ENCODE results near the gene USP4. TPM values are rescaled to one million over a fixed set of nuclear protein-coding genes. Genes with fewer than 3 reads are reported as not detected.
"Not testable (repeated sequence)": the region's sequence is repeated elsewhere in the genome, so short reads cannot be mapped to it uniquely, and the experiment has no call there.

The USP4 gene, protein sequence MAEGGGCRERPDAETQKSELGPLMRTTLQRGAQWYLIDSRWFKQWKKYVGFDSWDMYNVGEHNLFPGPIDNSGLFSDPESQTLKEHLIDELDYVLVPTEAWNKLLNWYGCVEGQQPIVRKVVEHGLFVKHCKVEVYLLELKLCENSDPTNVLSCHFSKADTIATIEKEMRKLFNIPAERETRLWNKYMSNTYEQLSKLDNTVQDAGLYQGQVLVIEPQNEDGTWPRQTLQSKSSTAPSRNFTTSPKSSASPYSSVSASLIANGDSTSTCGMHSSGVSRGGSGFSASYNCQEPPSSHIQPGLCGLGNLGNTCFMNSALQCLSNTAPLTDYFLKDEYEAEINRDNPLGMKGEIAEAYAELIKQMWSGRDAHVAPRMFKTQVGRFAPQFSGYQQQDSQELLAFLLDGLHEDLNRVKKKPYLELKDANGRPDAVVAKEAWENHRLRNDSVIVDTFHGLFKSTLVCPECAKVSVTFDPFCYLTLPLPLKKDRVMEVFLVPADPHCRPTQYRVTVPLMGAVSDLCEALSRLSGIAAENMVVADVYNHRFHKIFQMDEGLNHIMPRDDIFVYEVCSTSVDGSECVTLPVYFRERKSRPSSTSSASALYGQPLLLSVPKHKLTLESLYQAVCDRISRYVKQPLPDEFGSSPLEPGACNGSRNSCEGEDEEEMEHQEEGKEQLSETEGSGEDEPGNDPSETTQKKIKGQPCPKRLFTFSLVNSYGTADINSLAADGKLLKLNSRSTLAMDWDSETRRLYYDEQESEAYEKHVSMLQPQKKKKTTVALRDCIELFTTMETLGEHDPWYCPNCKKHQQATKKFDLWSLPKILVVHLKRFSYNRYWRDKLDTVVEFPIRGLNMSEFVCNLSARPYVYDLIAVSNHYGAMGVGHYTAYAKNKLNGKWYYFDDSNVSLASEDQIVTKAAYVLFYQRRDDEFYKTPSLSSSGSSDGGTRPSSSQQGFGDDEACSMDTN
- total RNA-seq: 17.7 and 23.2 TPM in 2 replicates

- DNase-seq (ENCODE audit: low read depth in 2 of 2): peak; percentile 91 to 95
Measured at GRCh38 chr3:49339941-49340800, at the start of gene USP4. TSS of gene USP4 (minus strand) at chr3:49340053. CDS start at chr3:49340024, 29 bp downstream.

DNA sequence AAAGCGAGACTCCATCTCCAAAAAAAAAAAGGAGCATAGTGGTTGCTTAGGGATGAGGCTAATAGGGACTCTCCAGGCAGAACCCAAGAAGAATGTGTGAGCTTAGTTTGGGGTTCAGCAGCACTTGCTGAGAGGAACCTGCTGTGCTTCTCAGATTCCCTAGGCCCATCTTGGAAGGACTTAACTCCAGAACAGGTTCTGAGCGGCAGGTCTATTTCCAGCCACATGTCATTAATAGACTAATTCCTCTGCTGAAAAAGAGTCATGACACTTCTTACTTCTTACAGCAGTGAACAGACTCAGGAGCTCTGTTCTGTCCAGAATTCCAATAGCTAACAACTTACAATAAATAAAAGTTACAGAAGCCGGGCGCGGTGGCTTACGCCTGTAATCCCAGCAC lies 49.4 kb upstream of the USP4 start:
- DNase-seq (ENCODE audit: low read depth in 2 of 2): no peak

DNA sequence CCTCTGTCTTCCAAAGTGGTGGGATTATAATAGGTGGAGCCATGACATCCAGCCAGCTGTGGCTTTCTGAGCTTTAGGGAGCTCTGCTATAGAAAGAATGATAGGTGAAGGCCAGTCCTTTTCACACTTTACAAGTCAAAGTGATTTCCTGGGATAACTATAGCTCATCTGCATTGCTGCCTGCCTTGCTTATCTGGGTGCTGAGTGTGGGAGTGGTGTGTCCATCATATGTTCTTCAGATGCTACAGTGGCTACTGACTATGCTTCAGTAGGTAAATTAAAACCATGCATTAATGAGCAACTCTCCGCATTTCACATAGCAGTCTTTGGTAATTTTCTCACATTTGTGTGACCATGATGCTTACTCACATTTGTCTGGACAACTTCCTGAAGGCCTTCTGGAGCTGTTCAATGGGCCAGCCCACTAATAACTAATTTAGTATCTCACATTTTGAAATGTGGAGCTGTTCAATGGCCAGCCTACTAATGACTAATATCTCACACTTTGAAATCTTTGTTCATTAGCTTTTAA lies 48.5 kb upstream of the USP4 start:
- DNase-seq (ENCODE audit: low read depth in 2 of 2): peak in 1 of 2 donors; percentile 32

- DNase-seq (ENCODE audit: low read depth in 2 of 2): no peak
Measured at GRCh38 chr3:49387721-49388120, 47.9 kb upstream of the USP4 start.

- no peak for DNase-seq (ENCODE audit: low read depth in 2 of 2)
Measured at GRCh38 chr3:49386056-49386756, 46.4 kb upstream of the USP4 start.

DNA sequence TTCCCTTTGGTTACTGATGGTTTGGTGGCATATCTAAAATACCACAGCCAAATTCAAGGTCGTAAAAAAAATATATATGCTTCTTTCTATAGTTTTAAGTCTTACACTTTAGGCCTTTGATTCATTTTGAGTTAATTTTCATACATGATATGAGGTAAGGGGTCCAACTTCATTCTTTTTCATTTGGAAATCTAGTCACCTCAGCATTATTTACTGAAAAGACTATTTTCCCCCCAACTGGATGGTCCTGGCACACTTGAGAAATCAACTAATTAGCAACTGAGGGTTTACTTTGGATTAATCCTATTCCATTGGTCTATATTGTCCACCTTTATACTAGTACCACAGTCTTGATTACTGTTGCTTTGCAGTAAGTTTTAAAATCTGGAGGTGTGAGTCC lies 45.8 kb upstream of the USP4 start:
- DNase-seq (ENCODE audit: low read depth in 2 of 2): no peak

GRCh38 chr3:49383387-49383786 lies 43.5 kb upstream of the USP4 start:
- DNase-seq (ENCODE audit: low read depth in 2 of 2): no peak

GRCh38 chr3:49378249-49378895 lies 38.5 kb upstream of the USP4 start:
- no peak for DNase-seq (ENCODE audit: low read depth in 2 of 2)

DNA sequence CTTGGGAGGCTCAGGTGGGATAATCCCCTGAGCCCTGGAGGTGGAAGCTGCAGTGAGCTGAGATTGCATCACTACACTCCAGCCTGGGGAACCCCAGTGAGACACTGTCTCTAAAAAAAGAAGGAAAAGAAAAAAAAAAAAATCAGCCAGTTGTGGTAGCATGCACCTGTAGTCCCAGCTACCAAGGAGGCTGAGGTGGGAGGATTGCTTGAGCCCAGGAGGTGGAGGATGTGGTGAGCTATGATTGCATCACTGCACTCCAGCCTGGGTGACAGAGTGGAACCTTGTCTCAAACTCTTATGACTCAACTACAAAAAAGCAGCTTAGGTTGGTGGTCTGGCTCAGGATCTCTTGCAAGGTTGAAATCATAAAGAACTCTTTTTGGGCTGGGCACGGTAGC lies 37.6 kb upstream of the USP4 start:
- peak in 1 of 2 donors; percentile 19 for DNase-seq (ENCODE audit: low read depth in 2 of 2)

GRCh38 chr3:49371946-49372345 lies 32.1 kb upstream of the USP4 start:
- no peak for DNase-seq (ENCODE audit: low read depth in 2 of 2)

DNA sequence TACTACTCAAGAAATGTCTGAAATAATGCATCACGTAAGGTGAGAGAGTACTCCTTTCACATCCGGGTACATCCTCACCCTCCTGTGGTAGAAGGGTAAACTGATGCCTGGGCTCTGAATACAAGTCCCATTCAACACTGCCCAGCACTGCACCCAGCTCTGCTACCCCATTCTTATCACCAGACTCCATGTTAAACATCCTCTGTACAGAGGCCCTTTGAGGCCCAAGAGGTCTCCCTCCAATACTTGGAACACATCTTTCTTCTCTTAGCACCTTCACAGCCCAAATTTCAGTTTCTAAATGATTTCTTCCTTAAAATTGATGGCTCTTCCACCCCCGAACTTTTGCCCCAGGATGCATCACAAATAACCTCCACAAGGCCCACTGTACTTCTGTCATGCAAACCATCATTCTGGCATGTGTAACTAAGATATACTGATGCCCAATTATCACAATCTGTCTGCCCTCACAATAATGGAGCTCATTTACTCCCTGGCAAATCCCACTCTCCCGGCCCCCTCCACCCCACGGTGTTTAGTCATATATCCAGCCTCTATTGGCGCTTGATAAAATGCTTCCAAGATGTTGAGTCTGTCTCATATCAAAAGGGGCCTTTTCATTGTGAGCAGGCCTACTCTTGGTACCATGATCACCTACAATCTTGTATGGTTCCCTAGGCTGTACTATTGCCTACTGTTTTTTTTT lies 30.9 kb upstream of the USP4 start:
- no peak for DNase-seq (ENCODE audit: low read depth in 2 of 2)

DNA sequence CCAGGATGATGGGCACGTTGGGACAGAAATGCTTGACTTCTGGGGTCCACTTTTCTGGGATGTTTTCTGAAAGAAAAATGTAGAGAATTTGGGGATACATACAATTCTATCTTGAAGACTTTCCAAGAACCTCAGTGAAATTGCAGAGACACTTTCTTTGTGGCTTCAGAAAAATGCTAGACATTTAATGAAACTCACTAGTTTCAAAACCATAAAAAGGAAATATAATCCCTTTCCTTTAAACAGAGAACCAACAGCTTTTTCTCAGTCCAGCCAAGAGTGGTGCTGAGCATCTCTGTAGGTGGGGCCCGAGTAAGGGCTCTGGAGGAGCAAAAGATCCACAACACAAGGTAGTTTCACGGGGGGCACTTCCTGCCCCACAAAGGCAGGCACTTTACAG lies 22.7 kb upstream of the USP4 start:
- no peak for DNase-seq (ENCODE audit: low read depth in 2 of 2)

- DNase-seq (ENCODE audit: low read depth in 2 of 2): peak; percentile 42 to 56
Measured at GRCh38 chr3:49359623-49360022, 19.8 kb upstream of the USP4 start.

DNA sequence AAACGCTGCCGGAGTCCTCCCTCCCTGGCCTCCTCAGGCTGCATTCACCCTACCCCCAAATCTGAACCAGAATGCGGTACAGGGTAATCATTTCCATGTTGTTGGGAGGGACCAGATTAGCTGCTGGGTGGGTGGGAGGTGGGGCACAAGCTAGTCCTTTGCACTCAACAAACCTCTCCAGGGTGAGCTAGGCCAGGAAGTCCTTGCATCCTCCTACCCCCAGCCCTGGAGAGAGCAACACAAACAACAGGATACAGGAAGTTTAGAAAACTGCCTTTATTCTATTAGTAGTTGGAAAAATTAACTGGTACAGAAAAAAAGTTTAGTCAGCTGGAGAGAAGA lies 19.0 kb upstream of the USP4 start:
- peak; percentile 82 to 86 for DNase-seq (ENCODE audit: low read depth in 2 of 2)

DNA sequence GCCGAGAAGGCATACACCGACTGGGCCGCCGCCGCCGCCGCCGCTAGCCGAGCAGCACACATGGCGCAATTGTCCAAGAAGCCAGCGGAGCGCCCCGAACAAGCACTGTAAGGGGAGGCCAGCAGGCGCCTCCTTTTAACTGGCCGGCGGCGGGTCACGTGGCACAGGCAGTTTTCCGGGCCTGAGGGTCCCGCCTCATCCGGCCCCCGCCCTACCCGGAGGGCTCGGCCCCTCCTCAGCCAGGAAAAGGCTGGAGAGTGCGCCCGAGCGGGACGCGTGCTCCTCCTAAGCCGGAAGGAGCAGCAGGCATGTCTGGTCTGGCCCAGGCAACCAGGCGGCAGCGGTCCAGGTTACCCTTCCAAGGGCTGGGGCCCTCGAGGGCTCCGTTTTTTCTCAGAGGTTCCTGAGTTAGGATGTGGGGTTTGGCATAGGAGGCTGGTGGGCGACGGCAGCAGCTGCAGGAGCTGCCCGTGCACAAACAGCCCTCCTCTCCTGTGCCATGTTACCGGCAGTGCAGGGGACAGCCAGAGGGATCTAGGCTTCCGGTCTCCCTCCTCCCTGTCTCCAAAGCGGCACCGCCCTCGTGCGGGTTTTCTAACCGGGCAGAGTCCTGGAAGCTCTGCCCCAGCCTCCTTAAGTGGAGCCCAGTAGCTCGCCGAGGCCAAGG lies 18.5 kb upstream of the USP4 start, which contains the start of gene GPX1:
Gene GPX1 (minus strand): TSS at position 137 of the 667 bp plus-strand sequence. CDS start 75 bp downstream, at position 62.
- DNase-seq (ENCODE audit: low read depth in 2 of 2): peak; percentile 97

- DNase-seq (ENCODE audit: low read depth in 2 of 2): peak; percentile 67 to 91
Measured at GRCh38 chr3:49357443-49358216, 17.8 kb upstream of the USP4 start.

DNA sequence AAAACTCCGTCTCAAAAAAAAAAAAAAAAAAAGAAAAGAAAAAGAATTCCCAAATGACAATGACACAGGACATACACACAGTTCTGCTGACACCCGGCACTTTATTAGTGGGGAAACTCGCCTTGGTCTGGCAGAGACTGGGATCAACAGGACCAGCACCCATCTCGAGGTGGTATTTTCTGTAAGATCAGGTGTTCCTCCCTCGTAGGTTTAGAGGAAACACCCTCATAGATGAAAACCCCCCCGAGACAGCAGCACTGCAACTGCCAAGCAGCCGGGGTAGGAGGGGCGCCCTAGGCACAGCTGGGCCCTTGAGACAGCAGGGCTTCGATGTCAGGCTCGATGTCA lies 17.2 kb upstream of the USP4 start:
- not testable (repeated sequence) for DNase-seq (ENCODE audit: low read depth in 2 of 2)

GRCh38 chr3:49352890-49353421 lies 13.1 kb upstream of the USP4 start:
- DNase-seq (ENCODE audit: low read depth in 2 of 2): no peak

Measured in lung microvascular endothelial cell (primary cell).